ENCODE results near the gene TIMP4.

The TIMP4 gene

GRCh38 chr3:12121466-12121865 lies 37.2 kb downstream of the TIMP4 start:
- FAIRE-seq (no peak), DNase-seq (ENCODE audit: insufficient read length, low spot score) (no peak)
- TF ChIP-seq PAX5 (IDR thresholded peaks at IDR 0.05; ENCODE audit: insufficient read depth, low read length, severe bottlenecking), result no peak
- TF ChIP-seq POLR2AphosphoS5 (IDR thresholded peaks at IDR 0.05; ENCODE audit: low read depth, low read length), result no peak
- TF ChIP-seq SPI1 (IDR thresholded peaks at IDR 0.05; ENCODE audit: low read depth, low read length), result no peak
- TF ChIP-seq TAF1 (IDR thresholded peaks at IDR 0.05; ENCODE audit: low read depth, low read length), result no peak
- no peak for TF ChIP-seq POU2F2 (IDR thresholded peaks at IDR 0.05; ENCODE audit: low read depth, low read length)

GRCh38 chr3:12120374-12121140 lies 38.2 kb downstream of the TIMP4 start:
- TF ChIP-seq POU2F2 (IDR thresholded peaks at IDR 0.05; ENCODE audit: low read depth, low read length), result no peak
- TF ChIP-seq POLR2A (IDR thresholded peaks at IDR 0.05; ENCODE audit: low read depth, low read length), result no peak
- TF ChIP-seq POLR2AphosphoS5 (IDR thresholded peaks at IDR 0.05; ENCODE audit: low read depth, low read length), result no peak
- no peak for TF ChIP-seq TAF1 (IDR thresholded peaks at IDR 0.05; ENCODE audit: low read depth, low read length)
- TF ChIP-seq SPI1 (IDR thresholded peaks at IDR 0.05; ENCODE audit: low read depth, low read length), result no peak
- no peak for TF ChIP-seq PAX5 (IDR thresholded peaks at IDR 0.05; ENCODE audit: insufficient read depth, low read length, severe bottlenecking)
- DNase-seq (ENCODE audit: insufficient read length, low spot score), result no peak
- FAIRE-seq, result no peak

- TF ChIP-seq TAF1 (IDR thresholded peaks at IDR 0.05; ENCODE audit: low read depth, low read length), result no peak
- no peak for TF ChIP-seq SPI1 (IDR thresholded peaks at IDR 0.05; ENCODE audit: low read depth, low read length)
- no peak for TF ChIP-seq POLR2AphosphoS5 (IDR thresholded peaks at IDR 0.05; ENCODE audit: low read depth, low read length)
- TF ChIP-seq PAX5 (IDR thresholded peaks at IDR 0.05; ENCODE audit: insufficient read depth, low read length, severe bottlenecking), result no peak
- TF ChIP-seq POLR2A (IDR thresholded peaks at IDR 0.05; ENCODE audit: low read depth, low read length), result no peak
- DNase-seq (ENCODE audit: insufficient read length, low spot score), result no peak
- no peak for FAIRE-seq
These were observed 41.2 kb downstream of the TIMP4 start for GRCh38 chr3:12117473-12117872.

GRCh38 chr3:12116870-12117269 lies 41.8 kb downstream of the TIMP4 start:
- TF ChIP-seq POLR2A (IDR thresholded peaks at IDR 0.05; ENCODE audit: low read depth, low read length) (no peak), SPI1 (IDR thresholded peaks at IDR 0.05; ENCODE audit: low read depth, low read length) (no peak), POLR2AphosphoS5 (IDR thresholded peaks at IDR 0.05; ENCODE audit: low read depth, low read length) (no peak), PAX5 (IDR thresholded peaks at IDR 0.05; ENCODE audit: insufficient read depth, low read length, severe bottlenecking) (no peak), POU2F2 (IDR thresholded peaks at IDR 0.05; ENCODE audit: low read depth, low read length) (no peak), TAF1 (IDR thresholded peaks at IDR 0.05; ENCODE audit: low read depth, low read length) (no peak)
- FAIRE-seq (no peak), DNase-seq (ENCODE audit: insufficient read length, low spot score) (no peak)

GRCh38 chr3:12115849-12116248 lies 42.9 kb downstream of the TIMP4 start:
- no peak for DNase-seq (ENCODE audit: insufficient read length, low spot score)

GRCh38 chr3:12115104-12115503 lies 43.6 kb downstream of the TIMP4 start:
- TF ChIP-seq TAF1 (IDR thresholded peaks at IDR 0.05; ENCODE audit: low read depth, low read length) (no peak), PAX5 (IDR thresholded peaks at IDR 0.05; ENCODE audit: insufficient read depth, low read length, severe bottlenecking) (no peak), POLR2AphosphoS5 (IDR thresholded peaks at IDR 0.05; ENCODE audit: low read depth, low read length) (no peak), SPI1 (IDR thresholded peaks at IDR 0.05; ENCODE audit: low read depth, low read length) (no peak), POU2F2 (IDR thresholded peaks at IDR 0.05; ENCODE audit: low read depth, low read length) (no peak), POLR2A (IDR thresholded peaks at IDR 0.05; ENCODE audit: low read depth, low read length) (no peak)
- FAIRE-seq (no peak), DNase-seq (ENCODE audit: insufficient read length, low spot score) (no peak)

More at GRCh38 chr3:12115849-12116248, 42.9 kb downstream of the TIMP4 start:
- TF ChIP-seq TAF1 (IDR thresholded peaks at IDR 0.05; ENCODE audit: low read depth, low read length), result no peak
- no peak for TF ChIP-seq SPI1 (IDR thresholded peaks at IDR 0.05; ENCODE audit: low read depth, low read length)
- FAIRE-seq, result no peak

- DNase-seq (ENCODE audit: insufficient read length, low spot score) (no peak), FAIRE-seq (no peak)
- TF ChIP-seq POLR2AphosphoS5 (IDR thresholded peaks at IDR 0.05; ENCODE audit: low read depth, low read length) (no peak), POLR2A (IDR thresholded peaks at IDR 0.05; ENCODE audit: low read depth, low read length) (no peak), TAF1 (IDR thresholded peaks at IDR 0.05; ENCODE audit: low read depth, low read length) (no peak), SPI1 (IDR thresholded peaks at IDR 0.05; ENCODE audit: low read depth, low read length) (no peak), POU2F2 (IDR thresholded peaks at IDR 0.05; ENCODE audit: low read depth, low read length) (no peak), PAX5 (IDR thresholded peaks at IDR 0.05; ENCODE audit: insufficient read depth, low read length, severe bottlenecking) (no peak)
These were observed 44.5 kb downstream of the TIMP4 start for GRCh38 chr3:12114251-12114650.

- FAIRE-seq, result no peak
- DNase-seq (ENCODE audit: insufficient read length, low spot score), result no peak
- no peak for TF ChIP-seq POU2F2 (IDR thresholded peaks at IDR 0.05; ENCODE audit: low read depth, low read length)
- TF ChIP-seq PAX5 (IDR thresholded peaks at IDR 0.05; ENCODE audit: insufficient read depth, low read length, severe bottlenecking), result no peak
- TF ChIP-seq SPI1 (IDR thresholded peaks at IDR 0.05; ENCODE audit: low read depth, low read length), result no peak
- no peak for TF ChIP-seq POLR2AphosphoS5 (IDR thresholded peaks at IDR 0.05; ENCODE audit: low read depth, low read length)
- TF ChIP-seq POLR2A (IDR thresholded peaks at IDR 0.05; ENCODE audit: low read depth, low read length), result no peak
- TF ChIP-seq TAF1 (IDR thresholded peaks at IDR 0.05; ENCODE audit: low read depth, low read length), result no peak
These were observed 51.5 kb downstream of the TIMP4 start for GRCh38 chr3:12107071-12107713.

Measured in GM12891 (cell line).